GM19452 (cell line): Measurements from ENCODE around the gene RPS21.

Experiments used
- ATAC-seq: cut with Tn5 transposase; IDR thresholded peaks from one replicate; pipeline ENCODE4 v1.9.1; 2021; ENCODE audit not compliant: unreplicated experiment

Gene RPS21

DNA sequence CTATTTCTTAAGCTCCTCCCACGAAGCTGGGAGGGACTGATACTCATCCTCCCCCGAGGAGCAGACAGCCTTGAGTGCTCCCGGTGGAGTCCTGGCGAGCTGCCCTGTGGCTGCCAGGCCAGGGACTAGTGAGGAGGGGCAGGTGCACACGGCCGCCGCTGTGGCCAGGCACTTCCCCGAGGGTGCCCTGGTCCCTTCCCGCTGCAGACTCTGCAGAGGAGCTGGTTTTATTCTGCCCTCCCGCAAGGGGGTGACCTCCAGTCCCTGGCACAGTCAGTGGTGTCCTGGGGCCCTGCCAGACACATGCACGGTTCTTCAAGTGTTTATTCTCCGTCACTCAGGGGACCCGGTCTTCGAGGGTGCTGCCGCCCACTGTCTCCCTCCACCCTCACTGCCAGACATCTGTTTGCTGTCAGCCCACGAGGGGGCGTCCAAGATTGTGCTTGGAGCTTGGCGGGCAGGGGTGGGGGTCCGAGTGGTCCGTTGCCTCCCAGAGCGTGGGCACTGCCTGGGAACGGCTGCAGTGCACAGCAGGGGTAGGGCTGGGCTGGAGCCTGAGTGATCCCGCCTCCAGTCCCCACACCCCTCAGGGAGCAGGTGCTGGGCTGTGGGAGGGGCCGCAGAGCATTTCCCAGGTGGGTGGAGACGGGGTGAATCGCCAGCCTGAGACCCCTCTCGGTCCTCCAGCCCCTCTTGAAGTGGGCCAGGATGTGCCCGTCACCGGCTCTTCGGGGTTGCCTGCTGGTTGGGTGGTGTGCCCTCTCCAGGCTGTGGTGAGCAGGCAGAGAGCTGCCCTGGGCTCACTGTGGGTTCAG is 23.2 kb downstream of the RPS21 start:
- no peak for ATAC-seq

DNA sequence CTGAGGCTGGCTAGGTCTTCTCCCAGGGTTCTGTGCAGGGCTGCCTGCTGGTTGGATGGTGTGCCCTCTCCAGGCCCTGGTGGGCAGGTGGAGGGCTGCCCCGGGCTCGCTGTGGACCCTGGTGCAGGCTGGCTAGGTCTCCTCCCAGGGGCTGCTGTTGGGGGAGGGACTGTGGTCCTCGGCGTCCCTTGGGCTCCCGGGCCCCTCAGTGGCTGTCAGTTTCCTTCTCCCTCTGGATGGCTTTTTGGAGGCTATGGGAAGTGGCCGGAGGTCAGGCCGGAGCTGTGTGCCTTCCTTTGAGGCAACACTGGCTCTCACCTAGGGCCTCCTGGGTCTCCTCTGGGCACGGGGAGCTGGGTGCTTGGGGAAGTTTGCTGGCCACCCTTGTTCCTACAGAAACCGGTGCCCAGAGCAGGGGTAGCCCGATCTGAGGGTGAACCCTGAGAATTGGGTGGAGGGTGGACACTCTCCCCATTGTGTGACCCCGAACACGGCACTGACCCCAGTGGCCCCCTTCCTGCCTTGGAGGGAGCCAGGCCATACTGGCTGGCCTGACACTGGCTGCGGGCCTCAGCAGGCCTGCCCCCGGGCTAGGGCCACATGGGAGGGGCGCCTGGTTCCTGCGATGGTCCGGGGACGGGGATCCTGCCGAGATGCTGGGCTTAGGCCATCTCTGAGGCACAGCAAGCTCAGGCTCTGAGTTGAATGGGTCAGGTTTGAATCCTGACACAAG is 24.0 kb downstream of the RPS21 start:
- ATAC-seq: no peak

DNA sequence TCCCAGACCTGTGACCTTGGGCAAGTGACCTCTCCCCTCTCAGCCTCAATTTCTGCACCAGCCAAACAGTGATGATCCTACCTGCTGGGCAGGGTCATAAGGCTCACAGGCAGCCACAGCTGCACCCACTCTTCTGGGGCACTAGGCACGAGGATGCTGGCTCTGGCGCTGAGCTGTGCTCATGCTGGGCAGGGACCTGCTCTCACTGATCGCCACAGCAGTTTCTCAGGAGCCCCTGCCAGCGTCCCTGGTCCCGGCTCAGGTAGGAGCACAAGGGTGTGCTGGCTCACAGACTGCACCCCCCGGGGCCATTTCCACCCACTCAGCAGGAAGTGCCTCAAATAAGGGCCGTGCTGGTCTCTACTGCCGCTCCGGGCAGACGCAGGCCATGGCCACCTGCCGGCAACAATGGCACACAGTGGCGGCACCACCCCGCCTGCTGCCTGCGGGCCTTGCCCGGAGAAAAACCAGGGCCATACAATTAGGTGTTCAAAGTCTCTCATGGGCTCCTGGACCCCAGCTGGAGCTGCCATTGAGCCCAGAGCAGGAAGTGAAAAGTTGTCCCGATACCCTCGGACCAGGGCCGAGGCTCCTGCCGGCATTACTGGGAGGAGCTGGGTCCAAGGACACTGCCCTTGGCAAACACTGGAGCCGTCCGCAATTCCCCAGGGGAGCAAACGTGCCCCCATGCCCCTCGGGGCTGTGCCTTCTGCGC is 24.7 kb downstream of the RPS21 start:
- ATAC-seq: no peak

DNA sequence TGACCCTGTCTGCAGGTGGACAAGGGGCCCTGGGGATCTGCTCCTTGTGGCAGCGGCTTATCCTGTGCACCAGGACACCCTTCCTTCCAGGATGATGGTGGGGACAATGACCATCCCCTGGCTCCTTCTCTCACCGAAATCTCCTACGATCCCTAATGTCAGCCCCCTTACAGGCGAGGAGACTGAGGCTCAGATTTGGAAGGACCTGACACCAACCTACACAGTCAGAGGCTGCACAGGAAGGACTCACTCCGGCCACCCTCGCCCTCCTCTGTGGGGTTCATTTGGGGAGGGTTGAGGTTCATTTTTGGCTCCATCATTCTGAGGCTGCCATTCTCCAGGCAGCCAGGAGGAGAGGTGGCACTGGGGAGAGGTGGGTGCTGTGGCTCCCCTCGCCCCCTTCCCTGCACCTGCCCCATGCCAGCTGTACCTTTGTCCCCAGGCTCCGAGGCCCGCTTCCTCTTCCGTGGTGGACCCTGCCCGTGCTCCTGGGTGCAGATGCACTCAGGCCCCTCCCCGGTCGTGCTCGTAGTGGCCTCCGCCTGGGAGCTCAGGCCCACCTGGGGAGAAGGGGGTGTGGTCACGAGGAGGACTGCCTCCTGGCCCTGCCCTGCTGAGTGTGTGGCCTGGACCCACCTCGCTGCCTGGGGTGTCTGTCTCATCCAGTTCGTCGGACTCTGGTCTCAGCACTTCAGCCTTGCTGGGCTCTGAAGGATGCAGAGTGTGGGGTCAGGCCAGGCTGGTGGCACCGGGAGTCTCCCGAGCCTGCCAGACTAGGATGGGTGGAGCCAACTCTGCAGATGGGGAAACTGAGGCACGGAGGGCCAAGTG is 25.5 kb downstream of the RPS21 start:
- no peak for ATAC-seq

DNA sequence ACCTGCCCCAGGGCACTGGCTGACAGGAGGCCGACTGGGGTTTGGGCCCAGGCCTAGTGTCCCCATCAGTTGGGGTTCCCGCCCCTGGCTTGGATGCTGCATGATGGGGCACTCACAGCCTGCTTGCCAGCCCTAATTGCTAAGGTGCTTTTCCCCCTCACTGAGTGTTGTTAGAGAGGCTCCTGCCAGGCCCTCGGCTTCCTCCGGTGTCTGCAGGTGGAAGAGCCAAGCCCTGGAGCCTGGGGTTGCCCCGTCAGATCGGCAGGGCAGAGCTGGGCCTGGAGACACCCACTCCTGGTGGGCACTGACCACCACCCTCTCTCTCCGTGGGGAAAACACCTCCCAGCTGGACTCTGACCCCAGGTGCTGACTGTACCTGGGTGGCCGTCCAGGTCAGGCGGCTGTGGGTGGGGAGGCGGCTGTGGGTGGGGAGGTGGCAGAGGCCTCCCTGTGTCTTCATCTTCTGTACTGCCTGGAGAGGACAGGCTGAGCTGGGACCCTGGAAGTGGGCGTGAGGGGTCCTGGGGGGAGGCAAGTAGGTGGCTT is 26.2 kb downstream of the RPS21 start:
- ATAC-seq: no peak

DNA sequence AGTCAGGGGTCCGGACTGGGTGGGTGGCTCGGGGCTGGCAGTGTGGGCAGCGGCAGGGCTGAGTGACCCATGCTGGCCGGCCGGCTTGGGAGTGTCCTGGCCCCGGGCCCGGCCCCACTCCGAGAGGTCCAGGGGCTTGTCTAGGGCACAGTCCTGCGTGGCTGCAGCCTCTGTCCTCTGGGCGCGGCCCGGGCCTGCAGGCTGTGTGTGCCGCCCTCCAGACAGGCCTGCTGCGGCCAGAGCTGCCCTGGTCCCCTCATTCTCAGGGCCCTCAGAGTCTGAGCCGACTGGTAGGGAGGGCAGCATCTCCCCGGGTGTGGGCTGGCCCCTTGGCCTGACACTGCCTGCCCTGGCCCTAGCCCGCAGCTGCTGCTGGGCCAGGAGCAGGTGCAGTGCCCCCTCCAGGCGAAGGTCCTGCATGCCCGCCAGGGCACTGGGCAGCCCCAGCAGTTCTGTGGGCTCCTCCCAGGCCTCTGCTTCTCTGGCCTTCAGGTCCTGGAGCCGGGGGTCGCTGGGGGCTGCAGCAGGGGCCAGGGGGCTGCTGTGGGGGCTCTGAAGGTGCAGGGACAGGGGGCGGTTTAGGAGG is 27.1 kb downstream of the RPS21 start:
- no peak for ATAC-seq

DNA sequence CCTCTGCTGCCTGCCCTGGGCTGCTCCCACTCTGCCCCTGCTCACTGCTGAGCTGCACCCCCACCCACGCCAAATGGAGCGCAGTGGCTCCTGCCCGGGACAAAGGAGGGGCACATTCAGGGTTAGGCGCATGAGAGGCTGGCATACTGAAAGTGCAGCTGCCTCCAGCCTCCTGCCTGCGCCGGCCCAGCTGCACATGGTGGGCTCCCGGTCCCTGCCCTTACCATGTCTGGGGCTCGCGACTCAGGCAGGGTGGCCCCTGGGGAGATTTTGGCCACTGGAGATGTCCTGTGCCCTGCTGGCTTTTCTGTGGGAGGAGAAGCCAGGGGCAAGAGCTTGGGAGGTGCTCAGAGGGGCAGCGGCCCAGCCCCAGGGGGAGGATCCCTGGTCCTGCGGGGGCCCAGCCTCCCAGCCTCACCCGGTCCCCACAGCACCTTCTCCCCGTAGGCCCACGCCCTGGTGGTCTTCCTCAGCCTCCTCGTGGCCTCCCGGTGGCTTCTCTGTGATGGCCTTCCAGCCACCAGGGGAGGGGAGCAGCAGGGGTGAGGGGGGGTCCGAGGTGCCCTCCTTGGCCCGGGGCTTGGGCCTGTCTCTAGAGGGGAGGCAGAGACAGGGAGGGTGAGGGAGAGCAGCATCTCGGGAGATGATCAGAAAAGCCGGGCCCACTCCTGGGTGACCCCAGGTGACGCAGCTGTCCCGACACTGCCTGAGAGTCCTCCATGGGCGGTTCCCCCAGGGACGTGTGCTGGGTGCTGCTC is 28.6 kb downstream of the RPS21 start:
- no peak for ATAC-seq

DNA sequence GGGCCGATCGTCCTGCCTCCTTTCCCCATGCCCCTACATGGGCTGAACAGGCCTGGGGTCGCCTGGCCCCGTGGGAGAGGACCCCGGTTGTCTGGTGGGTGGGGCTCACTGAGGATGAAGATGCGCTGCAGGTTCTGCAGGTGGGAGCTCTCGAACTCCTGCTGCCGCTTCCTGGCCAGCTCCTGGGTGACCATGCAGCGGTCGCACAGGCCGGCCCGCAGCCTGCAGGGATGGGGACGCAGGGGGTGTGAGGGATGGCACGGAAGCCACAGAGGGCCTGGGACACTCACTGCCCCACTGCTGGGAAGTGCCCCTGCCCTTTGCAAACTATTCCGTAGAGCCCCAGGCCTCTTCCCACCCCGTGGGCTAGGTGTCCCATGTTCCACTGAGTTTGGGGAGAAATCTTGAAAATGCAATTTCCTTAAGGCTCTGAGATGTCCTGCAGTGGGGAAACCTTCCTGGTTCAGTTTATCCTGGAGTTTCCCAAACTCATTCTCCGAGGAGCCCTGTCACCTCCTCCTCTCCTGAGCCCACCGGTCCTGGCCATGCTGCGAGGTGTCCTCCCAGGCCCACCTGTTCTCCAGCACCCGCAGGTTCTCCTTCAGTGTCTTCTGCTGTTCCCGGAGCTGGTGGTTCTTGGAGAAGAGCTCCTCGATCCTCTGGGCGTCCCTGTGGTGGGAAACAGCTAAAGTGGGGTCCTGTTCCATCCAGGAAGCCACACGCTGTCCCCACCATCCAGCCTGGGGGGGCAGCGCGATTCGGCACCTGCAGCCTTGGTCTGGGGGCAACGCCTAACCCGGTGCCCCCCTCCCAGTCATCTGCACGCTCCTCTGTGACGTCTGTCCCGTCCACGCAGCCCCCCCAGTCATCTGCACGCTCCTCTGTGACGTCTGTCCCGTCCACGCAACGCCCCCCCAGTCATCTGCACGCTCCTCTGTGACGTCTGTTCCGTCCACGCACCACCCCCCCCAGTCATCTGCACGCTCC is 30.0 kb downstream of the RPS21 start:
- ATAC-seq: no peak

DNA sequence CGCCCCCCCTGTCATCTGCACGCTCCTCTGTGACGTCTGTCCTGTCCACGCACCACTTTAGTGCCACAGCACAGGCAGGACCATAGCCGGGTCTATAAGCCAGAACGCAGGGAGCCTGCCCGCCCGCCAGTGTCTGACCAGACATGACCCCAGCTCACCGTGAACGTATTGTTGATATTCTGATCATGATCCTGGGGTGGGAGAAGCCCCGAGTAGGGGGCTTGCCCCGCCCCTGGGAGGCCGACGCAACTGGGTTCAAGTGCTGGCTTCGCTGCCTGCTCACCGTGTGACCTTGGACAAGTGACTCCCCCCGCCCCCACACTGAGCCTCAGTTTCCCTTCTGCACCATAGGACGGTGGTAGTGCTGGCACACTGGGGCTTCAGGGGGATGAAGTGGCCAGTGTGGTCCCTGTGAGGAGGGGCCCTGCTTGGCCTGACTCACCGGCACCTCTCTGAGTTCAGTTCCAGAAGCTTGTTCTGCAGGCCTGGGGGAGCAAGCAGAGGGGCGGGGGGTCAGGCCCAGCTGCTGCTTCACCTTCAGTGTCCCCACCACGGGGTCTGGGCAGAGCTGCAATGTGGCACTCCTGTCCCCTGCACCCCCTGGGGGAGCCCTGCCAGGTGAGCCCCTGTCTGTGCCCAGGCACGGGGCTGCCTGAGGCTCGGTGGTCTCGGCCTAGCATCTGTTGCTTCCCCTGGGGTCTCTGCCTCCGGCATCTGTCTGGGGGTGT is 31.2 kb downstream of the RPS21 start:
- ATAC-seq: no peak

DNA sequence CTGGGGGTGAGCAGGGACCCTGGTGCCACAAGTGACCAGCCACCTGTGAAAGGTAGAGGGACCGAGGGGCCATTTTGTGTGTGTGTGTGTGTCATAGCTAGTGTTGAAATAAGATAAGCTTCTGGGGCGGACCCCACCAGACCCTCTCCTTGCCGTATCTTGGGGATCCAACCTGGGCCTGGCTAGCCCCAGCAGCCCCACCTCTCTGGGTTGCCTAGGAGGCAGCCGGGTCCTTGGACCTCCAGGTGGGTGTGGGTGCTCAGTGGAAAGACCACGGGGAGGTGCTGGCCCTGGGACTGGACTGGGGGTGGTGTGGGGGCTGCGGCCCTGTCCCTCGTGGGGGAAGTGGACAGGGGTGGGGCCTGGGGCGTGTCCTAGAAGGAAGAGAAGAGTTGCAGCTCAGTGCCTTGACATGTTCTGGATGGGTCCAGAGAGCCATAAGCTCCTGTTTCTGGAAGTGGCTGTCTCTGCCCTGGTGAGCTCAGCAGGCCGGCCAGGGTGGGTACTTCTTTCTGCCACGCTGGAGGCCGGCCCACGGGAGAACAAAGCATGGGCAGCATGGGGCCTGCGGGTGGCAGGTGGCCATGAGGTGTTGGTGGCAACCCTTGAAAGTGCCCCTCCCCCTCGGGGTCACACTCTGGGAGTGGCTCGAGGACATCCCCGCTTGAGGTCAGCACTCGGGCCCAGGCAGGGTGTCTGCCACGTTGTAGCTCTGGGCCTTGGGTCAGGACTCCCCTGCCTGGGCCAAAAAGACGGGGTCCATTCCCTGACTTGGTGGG is 32.0 kb downstream of the RPS21 start:
- no peak for ATAC-seq

DNA sequence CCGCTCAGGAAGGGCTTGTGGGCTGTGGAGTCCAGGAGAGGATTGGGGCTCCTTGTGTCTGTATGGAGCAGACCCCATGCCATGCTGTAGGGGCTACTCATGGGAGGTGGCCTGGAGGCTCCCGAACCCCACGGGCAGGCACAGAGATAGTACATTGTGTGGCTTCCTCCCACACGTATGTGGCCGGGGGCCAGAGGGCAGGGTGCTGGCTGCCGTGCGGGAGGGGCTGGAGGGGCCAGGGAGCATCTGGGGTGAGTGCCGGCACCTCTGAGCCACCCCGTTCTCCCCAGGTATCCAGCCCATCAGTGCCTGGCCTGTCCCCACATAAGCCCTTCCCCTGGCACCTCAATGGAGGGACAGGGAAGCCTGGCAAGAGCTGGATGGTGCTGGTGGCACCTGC is 32.9 kb downstream of the RPS21 start:
- ATAC-seq: no peak

DNA sequence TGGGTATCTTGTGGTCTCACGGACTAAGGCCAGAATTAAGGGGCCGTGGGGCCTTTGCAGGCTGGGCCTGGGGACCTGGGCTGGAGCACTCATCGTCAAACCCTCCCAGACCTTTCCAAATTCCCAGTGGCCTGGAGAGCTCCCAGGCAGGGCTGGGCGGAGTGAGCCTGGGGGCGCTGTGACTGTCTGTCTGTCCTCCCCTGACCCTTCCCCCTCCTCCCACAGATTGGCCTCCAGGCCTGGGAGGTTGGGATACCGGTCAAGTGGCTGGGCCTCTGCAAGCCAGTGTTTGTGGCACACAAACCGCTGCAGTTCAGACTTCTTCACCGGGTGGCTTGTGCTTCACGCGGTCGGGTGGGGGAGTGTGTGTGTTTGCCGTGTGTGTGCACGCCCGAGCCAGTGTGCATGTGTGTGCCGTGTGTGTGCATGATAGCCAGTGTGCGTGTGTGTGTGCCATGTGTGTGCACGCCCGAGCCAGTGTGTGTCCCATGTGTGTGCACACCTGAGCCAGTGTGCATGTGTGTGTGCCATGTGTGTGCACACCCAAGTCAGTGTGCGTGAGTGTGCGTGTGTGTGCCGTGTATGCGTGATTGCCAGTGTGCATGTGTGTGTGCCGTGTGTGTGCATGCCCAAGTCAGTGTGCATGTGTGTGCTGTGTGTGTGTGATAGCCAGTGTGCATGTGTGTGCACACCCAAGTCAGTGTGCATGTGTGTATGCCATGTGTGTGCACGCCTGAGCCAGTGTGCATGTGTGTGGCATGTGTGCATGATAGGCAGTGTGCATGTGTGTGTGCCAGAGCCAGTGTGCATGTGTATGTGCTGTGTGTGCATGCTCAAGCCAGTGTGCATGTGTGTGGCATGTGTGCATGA is 34.2 kb downstream of the RPS21 start:
- no peak for ATAC-seq

DNA sequence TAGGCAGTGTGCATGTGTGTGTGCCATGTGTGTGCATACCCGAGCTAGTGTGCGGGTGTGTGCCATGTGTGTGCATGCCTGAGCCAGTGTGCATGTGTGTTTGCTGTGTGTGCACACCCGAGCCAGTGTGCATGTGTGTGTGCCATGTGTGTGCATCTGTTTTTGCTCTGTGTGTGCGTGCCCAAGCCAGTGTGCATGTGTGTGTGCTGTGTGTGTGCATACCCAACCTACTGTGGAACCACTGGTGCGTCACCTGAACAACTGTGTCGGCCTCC is 34.8 kb downstream of the RPS21 start:
- no peak for ATAC-seq

DNA sequence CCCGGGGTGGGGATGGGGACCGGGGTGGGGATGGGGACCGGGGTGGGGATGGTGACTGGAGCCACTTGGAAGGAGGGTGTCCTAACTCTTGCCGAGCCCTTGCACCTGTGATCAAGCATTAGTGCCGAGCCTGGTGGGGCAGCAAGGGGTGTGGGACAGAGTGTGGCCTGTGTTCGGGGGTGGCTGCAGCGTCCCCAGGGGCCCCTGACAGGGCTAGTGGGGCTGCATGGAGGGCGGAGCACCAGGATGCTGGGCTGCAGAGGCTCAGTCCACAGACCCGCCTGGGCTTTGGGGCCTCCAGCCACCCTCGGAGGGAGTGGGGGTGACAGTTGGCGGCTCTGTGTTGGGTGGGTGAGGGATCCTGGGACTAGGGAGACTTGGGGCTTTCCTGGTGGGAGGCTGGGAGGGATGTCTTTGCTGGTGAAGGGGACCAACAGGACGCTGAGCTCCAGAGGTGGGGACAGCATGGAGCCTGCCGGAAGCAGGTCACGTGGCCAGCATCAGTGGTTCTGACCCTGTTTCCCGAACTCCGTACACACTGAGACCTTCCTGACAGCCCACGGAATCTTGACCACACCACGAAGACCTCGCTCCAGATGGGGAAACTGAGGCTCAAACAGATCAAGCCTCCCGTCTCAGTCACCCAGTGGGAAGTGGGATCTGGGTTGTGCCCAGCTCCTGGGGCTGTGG is 35.9 kb downstream of the RPS21 start:
- no peak for ATAC-seq

DNA sequence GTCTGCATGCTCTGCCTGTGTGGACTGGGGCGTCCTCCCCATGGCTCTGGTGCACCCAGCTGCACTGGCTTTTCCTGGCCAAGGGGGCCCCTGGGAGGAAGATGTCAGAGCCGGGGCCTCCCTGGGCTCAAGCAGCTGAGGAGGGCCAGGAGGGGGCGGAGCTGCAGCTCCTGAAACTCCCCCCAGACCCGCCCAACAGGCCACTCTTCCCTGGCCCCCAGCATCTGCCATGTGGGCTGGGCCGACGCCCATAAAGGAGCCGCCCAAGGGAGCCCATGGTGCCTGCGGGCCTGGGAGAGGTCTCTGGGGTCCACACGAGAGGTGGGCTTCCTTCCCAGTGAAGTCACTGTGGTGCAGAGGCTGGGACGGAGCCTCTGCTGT is 36.4 kb downstream of the RPS21 start:
- no peak for ATAC-seq
